GM18508 (cell line): ENCODE data around the gene ADAM33.

ENCODE experiments used
- ATAC-seq: cut with Tn5 transposase; IDR thresholded peaks from one replicate; pipeline ENCODE4 v1.9.1; 2021; ENCODE audit warnings: moderate number of reproducible peaks; ENCODE audit not compliant: insufficient read depth, unreplicated experiment

The ADAM33 gene

GRCh38 chr20:3670511-3670910 lies 11.3 kb downstream of the ADAM33 start:
- no peak for ATAC-seq

GRCh38 chr20:3669710-3670367 lies 12.0 kb downstream of the ADAM33 start:
- no peak for ATAC-seq

GRCh38 chr20:3667434-3668037 lies 14.3 kb downstream of the ADAM33 start:
- ATAC-seq, result no peak

- ATAC-seq, result no peak
Measured at GRCh38 chr20:3663858-3664257, 18.0 kb downstream of the ADAM33 start.

GRCh38 chr20:3663031-3663701 lies 18.6 kb downstream of the ADAM33 start, which contains the start of gene GFRA4:
GFRA4 (minus strand) TSS chr20:3663399; CDS start chr20:3663399, 0 bp downstream.
- ATAC-seq, result no peak

GRCh38 chr20:3661814-3662665 lies 19.8 kb downstream of the ADAM33 start:
- no peak for ATAC-seq

- ATAC-seq, result no peak
Measured at GRCh38 chr20:3661060-3661813, 20.6 kb downstream of the ADAM33 start.

- ATAC-seq, result no peak
Measured at GRCh38 chr20:3660262-3661059, 21.3 kb downstream of the ADAM33 start.

GRCh38 chr20:3659492-3660261 lies 22.1 kb downstream of the ADAM33 start:
- no peak for ATAC-seq

- peak; percentile 85 for ATAC-seq
Measured at GRCh38 chr20:3658716-3659491, 22.9 kb downstream of the ADAM33 start.

- ATAC-seq, result no peak
Measured at GRCh38 chr20:3658019-3658715, 23.6 kb downstream of the ADAM33 start.

GRCh38 chr20:3655131-3655405 lies 26.7 kb downstream of the ADAM33 start:
- ATAC-seq, result no peak

- no peak for ATAC-seq
Measured at GRCh38 chr20:3654326-3655130, 27.3 kb downstream of the ADAM33 start.

GRCh38 chr20:3653921-3654320 lies 27.9 kb downstream of the ADAM33 start:
- ATAC-seq, result no peak

GRCh38 chr20:3652676-3653596 lies 28.9 kb downstream of the ADAM33 start:
- ATAC-seq, result no peak

- no peak for ATAC-seq
Measured at GRCh38 chr20:3652221-3652620, 29.6 kb downstream of the ADAM33 start.
